Colon (tissue), 2 donors: ENCODE results near the gene AVL9.
"Not testable (repeated sequence)": the region's sequence is repeated elsewhere in the genome, so short reads cannot be mapped to it uniquely, and the experiment has no call there.

Experiments
- FAIRE-seq: peaks from 2 replicates; lab custom pipeline; 2012; peaks lifted over from hg19 to GRCh38; lab: Jason Lieb, UNC
- donor health status: control.
- donor health status: control.

The AVL9 gene

DNA sequence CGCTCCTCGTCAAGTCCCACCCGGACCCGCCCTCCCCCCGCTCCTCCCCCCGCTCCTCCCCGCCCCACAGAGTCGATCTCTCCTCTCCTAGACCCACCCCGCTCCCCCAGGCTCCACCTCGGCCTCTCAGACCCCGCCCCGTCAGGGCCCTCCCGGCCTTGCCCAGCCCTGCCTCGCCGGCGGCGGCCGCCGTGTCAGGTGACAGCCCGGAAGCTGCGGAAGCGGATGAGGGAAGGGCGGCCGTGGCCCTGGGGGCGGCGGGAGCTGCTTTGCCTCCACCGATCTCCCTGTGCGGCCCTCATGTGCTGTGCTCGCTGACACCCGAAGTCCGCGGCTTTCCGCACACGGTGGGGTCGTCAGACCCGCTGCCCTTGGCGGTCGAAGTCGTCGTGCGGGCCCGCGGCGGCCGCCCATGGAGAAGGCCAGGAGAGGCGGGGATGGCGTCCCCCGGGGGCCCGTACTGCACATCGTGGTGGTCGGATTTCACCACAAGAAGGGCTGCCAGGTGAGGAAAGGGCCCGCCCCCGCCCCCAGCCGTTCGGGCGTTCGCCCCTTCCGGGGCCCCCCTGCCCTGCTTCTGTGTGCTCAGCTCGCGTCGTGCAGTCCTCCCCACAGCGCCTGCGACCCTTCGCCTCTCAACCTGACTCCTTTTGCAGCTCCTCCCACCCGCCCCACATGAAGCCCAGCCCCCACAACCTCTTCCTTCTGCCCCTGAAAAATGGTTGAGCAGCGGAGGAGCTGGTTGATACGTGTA, at the start of gene AVL9:
Gene AVL9 (plus strand): TSS at position 192 of the 754 bp plus-strand sequence. CDS start 221 bp downstream, at position 413.
- no peak for FAIRE-seq

DNA sequence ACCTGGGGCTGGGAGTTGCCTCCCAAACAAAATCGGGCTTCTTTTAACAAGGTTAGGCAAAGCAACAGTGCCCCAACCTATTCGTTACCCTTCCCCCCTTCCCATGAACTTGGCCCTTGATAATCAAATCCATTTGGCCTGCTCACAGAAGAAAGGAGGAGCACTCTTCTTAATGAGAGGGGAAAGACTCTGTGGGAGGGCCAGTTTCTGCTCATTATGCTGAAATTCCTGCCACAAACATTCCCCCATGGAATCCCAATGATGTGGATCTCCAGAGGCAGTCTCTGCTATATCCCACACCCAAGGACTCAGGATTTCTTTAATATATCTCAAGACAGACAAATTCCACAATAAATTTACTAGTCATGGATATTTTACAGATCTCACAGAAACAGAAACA, 48.1 kb upstream of the AVL9 start:
- FAIRE-seq = no peak

DNA sequence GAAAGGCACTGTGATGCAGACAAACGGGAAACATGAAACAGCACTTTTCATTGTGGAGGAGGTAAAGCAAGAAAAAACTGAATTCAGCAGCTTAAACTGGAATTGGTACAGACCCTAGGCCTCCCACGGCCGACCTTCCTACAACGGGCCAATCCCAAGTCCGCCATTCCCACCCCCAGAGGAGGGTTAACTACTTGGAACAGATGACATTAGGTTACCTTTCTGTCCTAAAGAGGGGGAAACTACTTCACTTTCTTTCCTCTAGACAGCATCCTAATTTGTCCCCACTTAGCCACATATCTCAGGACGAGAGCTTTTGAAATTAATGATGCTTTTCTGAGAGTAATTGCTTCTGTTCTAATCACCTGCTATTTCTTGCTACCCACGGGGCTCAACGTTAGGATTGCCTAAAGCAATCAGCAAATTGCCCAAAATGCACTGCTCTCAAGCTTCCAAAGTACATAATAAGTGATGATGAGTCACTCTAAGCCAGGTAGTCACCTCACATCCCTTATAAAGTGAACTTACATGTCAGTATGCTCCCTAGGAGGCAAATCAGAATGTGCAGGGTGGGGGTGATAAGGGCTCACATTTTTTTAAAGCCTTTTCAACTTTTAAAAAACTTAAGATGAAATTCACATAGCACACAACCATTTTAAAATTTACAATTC, 41.8 kb upstream of the AVL9 start:
- FAIRE-seq = no peak

DNA sequence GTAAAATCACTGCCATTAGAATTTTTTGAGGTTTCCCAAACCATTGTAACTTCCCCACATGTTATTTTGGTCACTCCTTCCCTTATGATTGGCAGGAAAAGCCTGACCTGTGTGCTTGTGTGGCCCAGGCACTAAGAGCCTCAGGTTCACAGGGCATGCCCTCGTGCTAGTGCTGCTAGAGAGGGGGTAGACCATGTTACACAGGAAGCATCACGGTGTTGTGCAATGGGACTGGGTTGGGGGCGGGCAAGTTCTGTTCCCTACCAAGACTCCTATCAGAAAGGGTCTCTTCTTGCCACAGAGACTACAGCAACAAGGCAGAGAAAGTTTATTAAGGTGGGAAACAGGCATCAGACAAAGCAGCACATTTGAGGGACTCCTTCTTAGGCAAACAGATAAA, 37.3 kb upstream of the AVL9 start:
- no peak for FAIRE-seq

GRCh38 chr7:32459788-32460187, 35.5 kb upstream of the AVL9 start:
- no peak for FAIRE-seq

- FAIRE-seq = no peak
Observed at GRCh38 chr7:32461484-32461883, 33.8 kb upstream of the AVL9 start.

- no peak for FAIRE-seq
Observed at GRCh38 chr7:32462451-32462850, 32.8 kb upstream of the AVL9 start.

GRCh38 chr7:32462977-32463376, 32.3 kb upstream of the AVL9 start:
- FAIRE-seq = no peak

DNA sequence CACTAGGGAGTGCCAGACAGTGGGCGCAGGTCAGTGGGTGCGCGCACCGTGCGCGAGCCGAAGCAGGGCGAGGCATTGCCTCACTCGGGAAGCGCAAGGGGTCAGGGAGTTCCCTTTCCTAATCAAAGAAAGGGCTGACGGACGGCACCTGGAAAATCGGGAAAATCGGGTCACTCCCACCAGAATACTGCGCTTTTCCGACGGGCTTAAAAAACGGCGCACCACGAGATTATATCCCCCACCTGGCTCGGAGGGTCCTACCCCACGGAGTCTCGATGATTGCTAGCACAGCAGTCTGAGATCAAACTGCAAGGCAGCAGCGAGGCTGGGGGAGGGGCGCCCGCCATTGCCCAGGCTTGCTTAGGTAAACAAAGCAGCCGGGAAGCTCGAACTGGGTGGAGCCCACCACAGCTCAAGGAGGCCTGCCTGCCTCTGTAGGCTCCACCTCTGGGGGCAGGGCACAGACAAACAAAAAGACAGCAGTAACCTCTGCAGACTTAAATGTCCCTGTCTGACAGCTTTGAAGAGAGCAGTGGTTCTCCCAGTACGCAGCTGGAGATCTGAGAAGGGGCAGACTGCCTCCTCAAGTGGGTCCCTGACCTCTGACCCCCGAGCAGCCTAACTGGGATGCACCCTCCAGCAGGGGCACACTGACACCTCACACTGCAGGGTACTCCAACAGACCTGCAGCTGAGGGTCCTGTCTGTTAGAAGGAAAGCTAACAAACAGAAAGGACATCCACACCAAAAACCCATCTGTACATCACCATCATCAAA, 30.5 kb upstream of the AVL9 start:
- not testable (repeated sequence) for FAIRE-seq

DNA sequence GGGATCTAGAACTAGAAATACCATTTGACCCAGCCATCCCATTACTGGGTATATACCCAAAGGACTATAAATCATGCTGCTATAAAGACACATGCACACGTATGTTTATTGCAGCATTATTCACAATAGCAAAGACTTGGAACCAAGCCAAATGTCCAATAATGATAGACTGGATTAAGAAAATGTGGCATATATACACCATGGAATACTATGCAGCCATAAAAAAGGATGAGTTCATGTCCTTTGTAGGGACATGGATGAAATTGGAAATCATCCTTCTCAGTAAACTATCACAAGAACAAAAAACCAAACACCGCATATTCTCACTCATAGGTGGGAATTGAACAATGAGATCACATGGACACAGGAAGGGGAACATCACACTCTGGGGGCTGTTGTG, 25.3 kb upstream of the AVL9 start:
- not testable (repeated sequence) for FAIRE-seq

- no peak for FAIRE-seq
Observed at GRCh38 chr7:32470871-32471270, 24.4 kb upstream of the AVL9 start.

DNA sequence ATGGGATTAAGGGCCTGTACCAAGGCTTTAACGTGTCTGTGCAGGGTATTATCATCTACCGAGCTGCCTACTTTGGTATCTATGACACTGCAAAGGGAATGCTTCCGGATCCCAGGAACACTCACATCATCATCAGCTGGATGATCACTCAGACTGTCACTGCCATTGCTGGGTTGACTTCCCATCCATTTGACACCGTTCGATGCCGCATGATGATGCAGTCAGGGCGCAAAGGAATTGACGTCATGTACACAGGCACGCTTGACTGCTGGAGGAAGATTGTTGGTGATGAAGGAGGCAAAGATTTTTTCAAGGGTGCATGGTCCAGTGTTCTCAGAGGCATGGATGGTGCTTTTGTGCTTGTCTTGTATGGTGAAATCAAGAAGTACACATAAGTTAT, 23.3 kb upstream of the AVL9 start:
- no peak for FAIRE-seq

DNA sequence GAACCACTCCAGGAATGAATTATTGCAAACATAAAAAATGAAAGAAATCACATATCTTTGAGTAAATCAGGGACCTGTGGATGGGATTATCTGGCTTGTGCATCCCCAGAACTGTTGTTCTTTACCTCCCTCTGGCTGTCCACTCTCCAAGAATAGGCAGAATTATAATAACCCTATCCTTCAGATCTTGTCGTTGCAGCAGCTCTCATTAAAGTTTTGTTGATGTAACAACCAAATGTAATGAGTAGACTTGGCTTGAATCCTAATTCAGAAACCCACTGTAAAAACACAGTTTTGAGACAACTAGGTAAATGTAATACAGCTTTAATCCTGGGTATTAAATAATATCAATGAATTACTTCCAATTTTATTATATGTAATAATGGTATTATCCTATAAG, 21.3 kb upstream of the AVL9 start:
- no peak for FAIRE-seq

- no peak for FAIRE-seq
Observed at GRCh38 chr7:32476816-32477648, 18.3 kb upstream of the AVL9 start.

GRCh38 chr7:32477649-32477980, 17.7 kb upstream of the AVL9 start:
- FAIRE-seq = no peak

GRCh38 chr7:32479574-32480200, 15.6 kb upstream of the AVL9 start:
- FAIRE-seq = no peak

- no peak for FAIRE-seq
Observed at GRCh38 chr7:32481176-32481575, 14.1 kb upstream of the AVL9 start.

GRCh38 chr7:32481921-32482320, 13.4 kb upstream of the AVL9 start:
- FAIRE-seq = no peak

DNA sequence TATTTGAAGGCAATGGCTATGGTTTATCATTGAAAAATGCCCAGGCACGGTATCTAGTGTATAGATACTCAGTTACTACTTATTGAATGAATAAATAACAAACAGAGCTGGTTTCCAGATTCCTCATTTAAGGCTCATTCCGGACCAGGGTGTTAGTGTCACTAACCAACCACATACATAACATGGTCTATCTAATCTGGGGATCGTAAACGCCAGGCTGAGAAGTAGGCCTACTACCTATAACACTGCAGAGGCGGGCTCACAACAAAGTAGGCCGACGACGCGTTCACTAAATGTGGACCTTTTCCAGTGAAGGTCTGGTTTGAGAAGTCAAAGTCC, 5.5 kb upstream of the AVL9 start:
- no peak for FAIRE-seq

GRCh38 chr7:32490127-32490796, 5.0 kb upstream of the AVL9 start, which contains the start of gene LSM5:
Gene LSM5, minus strand, starts transcription at chr7:32490380. Its CDS starts 15 bp downstream, at chr7:32490365.
- FAIRE-seq = no peak

DNA sequence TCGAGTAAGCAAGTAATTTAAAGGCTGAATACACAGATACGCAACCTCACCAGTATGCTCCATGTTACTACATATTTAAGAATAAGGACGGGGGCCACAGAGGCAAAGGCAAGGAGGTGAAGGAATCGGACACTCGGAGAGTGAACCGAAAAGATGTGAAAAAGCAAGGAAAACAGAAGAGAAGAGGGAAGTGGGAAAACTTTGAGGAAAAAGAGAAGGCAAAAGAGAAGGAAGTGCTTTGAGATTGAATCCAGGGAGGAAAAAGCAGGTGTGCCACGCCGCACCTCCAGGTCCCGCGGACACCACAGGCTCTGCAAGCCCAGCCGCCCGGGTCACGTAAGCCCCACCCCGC, 367 bp upstream of the AVL9 start:
- FAIRE-seq = no peak
